SK-N-SH (cell line): ENCODE results near the gene ADD1. TPM values are rescaled to one million over a fixed set of nuclear protein-coding genes. Genes with fewer than 3 reads are reported as not detected.

Experiments
- CTCF ChIA-PET: fragments of 300-600, 350-600 bp; formaldehyde crosslinking; extraction: SDS; loops from one replicate; lab custom pipeline; 2021; lab: Yijun Ruan, JAX
- POLR2A ChIA-PET: fragments of 350-600 bp; sonication (Branson Sonifier 250); formaldehyde crosslinking; extraction: SDS; loops from one replicate; lab custom pipeline; 2020; ENCODE audit warnings: antibody characterized with exemption, inconsistent platforms; lab: Yijun Ruan, JAX
- DNase-seq: peaks from one replicate; pipeline ENCODE4 v3.0.0; 2012
- H2AFZ ChIP-seq: fragments of 200-600 bp; sonication (generic); 2 replicates; pipeline ENCODE4 v1.8.1; 2016; ENCODE audit warnings: antibody characterized with exemption, mild to moderate bottlenecking, low read depth
- H3F3A ChIP-seq: fragments of 200-600 bp; sonication (generic); replicated peaks from 2 replicates; pipeline ENCODE3; 2016; ENCODE audit warnings: antibody characterized with exemption, mild to moderate bottlenecking; ENCODE audit not compliant: insufficient read depth
- H3K27ac ChIP-seq, 2 experiments: fragments of 200-500 bp in 1 of 2; fragments of 200-600 bp in 1 of 2; sonication (Bioruptor generic) in 1 of 2; sonication (generic), shearing (Covaris generic) in 1 of 2; 2 replicates each; pipeline versions ENCODE4 v1.5.1 to v1.6.1; 2014 to 2016; ENCODE audit warnings: low read depth in 2 of 2, inconsistent platforms in 1 of 2, low read length in 1 of 2, mild to moderate bottlenecking in 1 of 2, mixed read lengths in 1 of 2
- H3K27me3 ChIP-seq: fragments of 200-600 bp; sonication (generic), shearing (Covaris generic); 2 replicates; pipeline ENCODE4 v1.6.1; 2016; ENCODE audit warnings: mixed run types; ENCODE audit not compliant: insufficient read depth
- H3K36me3 ChIP-seq, 2 experiments: fragments of 200-500 bp in 1 of 2; fragments of 200-600 bp in 1 of 2; sonication (Bioruptor generic) in 1 of 2; sonication (generic) in 1 of 2; replicated peaks in 1 of 2; 2 replicates each; pipeline versions ENCODE3 to v1.5.1; 2014 to 2016; ENCODE audit warnings: low read length in 1 of 2, mild to moderate bottlenecking in 1 of 2; ENCODE audit not compliant: insufficient read depth in 2 of 2, control insufficient read depth in 1 of 2
- H3K4me1 ChIP-seq, 2 experiments: fragments of 200-500 bp in 1 of 2; fragments of 200-600 bp in 1 of 2; sonication (Bioruptor generic) in 1 of 2; sonication (generic), shearing (Covaris generic) in 1 of 2; 2 replicates each; pipeline versions ENCODE4 v1.5.1 to v1.6.1; 2014 to 2016; ENCODE audit warnings: low read depth in 1 of 2, low read length in 1 of 2, mixed run types in 1 of 2; ENCODE audit not compliant: insufficient read depth in 2 of 2, control insufficient read depth in 1 of 2
- H3K4me2 ChIP-seq: fragments of 200-600 bp; sonication (generic), shearing (Covaris generic); 2 replicates; pipeline ENCODE4 v1.6.1; 2017; ENCODE audit warnings: mixed run types
- H3K4me3 ChIP-seq, 2 experiments: fragments of 200-500 bp in 1 of 2; fragments of 200-600 bp in 1 of 2; sonication (Bioruptor generic) in 1 of 2; sonication (generic), shearing (Covaris generic) in 1 of 2; 2 replicates each; pipeline versions ENCODE4 v1.5.1 to v1.8.1; 2014 to 2016; ENCODE audit warnings: low read depth in 2 of 2, inconsistent platforms in 1 of 2, low read length in 1 of 2, mild to moderate bottlenecking in 1 of 2, mixed read lengths in 1 of 2, moderate library complexity in 1 of 2
- H3K79me2 ChIP-seq: fragments of 200-600 bp; sonication (generic); 2 replicates; pipeline ENCODE4 v1.8.1; 2017; ENCODE audit warnings: mild to moderate bottlenecking; ENCODE audit not compliant: insufficient read depth
- H3K9ac ChIP-seq: fragments of 200-600 bp; sonication (generic); 2 replicates; pipeline ENCODE4 v1.6.1; 2017; ENCODE audit warnings: mixed run types
- H3K9me2 ChIP-seq: fragments of 200-600 bp; sonication (generic); 2 replicates; pipeline ENCODE4 v1.6.1; 2017; ENCODE audit warnings: mixed run types
- H3K9me3 ChIP-seq: fragments of 200-600 bp; sonication (generic); 2 replicates; pipeline ENCODE4 v1.6.1; 2017; ENCODE audit warnings: mixed run types, mild to moderate bottlenecking, moderate library complexity
- H4K20me1 ChIP-seq: fragments of 200-600 bp; sonication (generic); 2 replicates; pipeline ENCODE4 v1.6.1; 2017; ENCODE audit warnings: mild to moderate bottlenecking, mixed run types; ENCODE audit not compliant: insufficient read depth
- EP300 ChIP-seq, 2 experiments: IDR thresholded peaks; 2 replicates each; pipeline versions ENCODE4 v1.4.0 to v1.6.1; 2012; ENCODE audit warnings: borderline replicate concordance in 1 of 2, low read depth in 1 of 2, low read length in 1 of 2
- FOXJ3 ChIP-seq: sonication (generic); formaldehyde crosslinking; IDR thresholded peaks from 2 replicates; pipeline ENCODE4 v1.5.1; 2020; ENCODE audit warnings: mild to moderate bottlenecking, missing genetic modification reagents
- JUND ChIP-seq: IDR thresholded peaks from 2 replicates; pipeline ENCODE4 v1.4.0; 2012
- MEF2A ChIP-seq: IDR thresholded peaks from 2 replicates; pipeline ENCODE4 v1.4.0; 2012; ENCODE audit warnings: low read depth, borderline replicate concordance
- NRF1 ChIP-seq: IDR thresholded peaks from 2 replicates; pipeline ENCODE4 v1.6.1; 2012; ENCODE audit warnings: low read depth, mild to moderate bottlenecking, low read length
- RCOR1 ChIP-seq: fragments of 150-350 bp; IDR thresholded peaks from 2 replicates; pipeline ENCODE4 v1.6.1; 2017; ENCODE audit warnings: antibody characterized with exemption, low read length
- RXRA ChIP-seq: IDR thresholded peaks from 2 replicates; pipeline ENCODE4 v1.4.0; 2012; ENCODE audit warnings: low read depth, mild to moderate bottlenecking, borderline replicate concordance
- SIN3A ChIP-seq: IDR thresholded peaks from 2 replicates; pipeline ENCODE4 v1.6.1; 2012; ENCODE audit warnings: low read depth, mild to moderate bottlenecking, low read length, moderate library complexity, borderline replicate concordance
- SMC3 ChIP-seq: IDR thresholded peaks from 2 replicates; pipeline ENCODE4 v1.6.1; 2012; ENCODE audit warnings: low read depth, low read length, improper control_type of control experiment
- TAF1 ChIP-seq: IDR thresholded peaks from 2 replicates; pipeline ENCODE4 v1.6.1; 2012; ENCODE audit warnings: low read depth, mild to moderate bottlenecking, low read length, moderate library complexity, borderline replicate concordance
- YY1 ChIP-seq: IDR thresholded peaks from 2 replicates; pipeline ENCODE4 v1.4.0; 2012; ENCODE audit warnings: low read depth, mild to moderate bottlenecking
- ZBTB33 ChIP-seq: IDR thresholded peaks from 2 replicates; pipeline ENCODE4 v1.4.0; 2012; ENCODE audit warnings: low read depth, borderline replicate concordance
- WGBS: methylation state at CpG from one replicate; pipeline ENCODE4 v1.1.6; 2017; ENCODE audit warnings: low lambda C conversion rate; 5-methylcytosine and 5-hydroxymethylcytosine counted together
- polyA plus RNA-seq, 3 experiments: library from polyadenylated mRNA; depleted of rRNA; stranded (reverse); fragments of >200 nt; gene quantifications; 2 replicates each; pipeline ENCODE4 v1.2.3, GENCODE V29; 2012
- TF ChIP-seq, protein P1 (sequence below): fragments of 150-350 bp; IDR thresholded peaks from 2 replicates; pipeline ENCODE4 v1.6.1; 2017; ENCODE audit warnings: antibody characterized with exemption, low read length, low read depth, borderline replicate concordance
- TF ChIP-seq, protein P2 (sequence below): IDR thresholded peaks from 2 replicates; pipeline ENCODE4 v1.4.0; 2012; ENCODE audit warnings: low read depth, borderline replicate concordance
- TF ChIP-seq, protein P3 (sequence below): IDR thresholded peaks from 2 replicates; pipeline ENCODE4 v1.6.1; 2012; ENCODE audit warnings: mild to moderate bottlenecking, low read depth, low read length, moderate library complexity
- TF ChIP-seq, protein P4 (sequence below): fragments of 200-600 bp; sonication (generic); IDR thresholded peaks from 2 replicates; pipeline ENCODE4 v1.6.1; 2017; ENCODE audit warnings: antibody characterized with exemption, mild to moderate bottlenecking, moderate library complexity

ADD1 gene
- polyA plus RNA-seq, 1 of the 3 experiments (the other 2 are of a cell fraction): 155 TPM

DNA sequence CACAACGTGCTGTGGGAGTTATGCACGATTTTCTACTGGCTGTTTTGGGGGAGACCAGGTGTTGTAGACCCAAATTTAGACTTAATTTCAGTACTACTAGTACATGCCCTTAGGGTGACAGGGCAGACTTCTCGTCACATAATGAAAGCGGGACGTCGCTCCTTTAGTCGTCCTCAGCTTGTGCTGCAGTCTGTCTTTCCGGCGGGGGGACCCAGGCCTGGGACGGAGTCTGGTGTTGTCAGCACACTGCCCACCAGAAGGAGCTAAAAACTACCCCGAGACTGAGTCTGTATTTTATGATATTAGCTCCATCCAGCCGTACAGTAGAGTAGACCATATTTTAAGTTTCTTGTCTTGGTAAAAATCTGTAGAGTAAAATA, 84.0 kb downstream of the ADD1 start:
- ChIA-PET POLR2A (interaction anchor here (1.0 kb wide), 1 partner anchor 9 kb away, joined by 4 read pairs; no protein-coding TSS in a partner anchor), CTCF (no interaction called here)
- Histone ChIP-seq H3K4me1 (peaks cover 0 to 6% of the 10 kb centered on the region in 2 experiments; a peak in 1 of 4 replicates), H3K4me3 (no peak overlapping the region), H3K36me3 (peaks cover 18 to 89% of the 10 kb centered on the region in 2 experiments), H3K79me2 (peaks cover 8% of the 10 kb centered on the region; the same call in 1 of the 2 replicates), H3K4me2 (no peak overlapping the region), H3K27ac (no peak overlapping the region), H2AFZ (no peak overlapping the region), H3K27me3 (no peaks in the 10 kb centered on the region), H3K9ac (no peak overlapping the region), H4K20me1 (peaks cover 11% of the 10 kb centered on the region; the same call in 1 of the 2 replicates), H3F3A (peaks cover 8% of the 10 kb centered on the region), H3K9me2 (no peaks in the 10 kb centered on the region), H3K9me3 (no peaks in the 10 kb centered on the region)
- WGBS: 93% methylated on average over 12 of the region's 12 CpGs
- TF ChIP-seq, protein P1, sequence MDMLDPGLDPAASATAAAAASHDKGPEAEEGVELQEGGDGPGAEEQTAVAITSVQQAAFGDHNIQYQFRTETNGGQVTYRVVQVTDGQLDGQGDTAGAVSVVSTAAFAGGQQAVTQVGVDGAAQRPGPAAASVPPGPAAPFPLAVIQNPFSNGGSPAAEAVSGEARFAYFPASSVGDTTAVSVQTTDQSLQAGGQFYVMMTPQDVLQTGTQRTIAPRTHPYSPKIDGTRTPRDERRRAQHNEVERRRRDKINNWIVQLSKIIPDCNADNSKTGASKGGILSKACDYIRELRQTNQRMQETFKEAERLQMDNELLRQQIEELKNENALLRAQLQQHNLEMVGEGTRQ: no peak
- TF ChIP-seq EP300 (IDR thresholded peaks at IDR 0.05; ENCODE audit: borderline replicate concordance in 1 of 2, low read depth in 1 of 2, low read length in 1 of 2): no peak
- TF ChIP-seq, protein P2, sequence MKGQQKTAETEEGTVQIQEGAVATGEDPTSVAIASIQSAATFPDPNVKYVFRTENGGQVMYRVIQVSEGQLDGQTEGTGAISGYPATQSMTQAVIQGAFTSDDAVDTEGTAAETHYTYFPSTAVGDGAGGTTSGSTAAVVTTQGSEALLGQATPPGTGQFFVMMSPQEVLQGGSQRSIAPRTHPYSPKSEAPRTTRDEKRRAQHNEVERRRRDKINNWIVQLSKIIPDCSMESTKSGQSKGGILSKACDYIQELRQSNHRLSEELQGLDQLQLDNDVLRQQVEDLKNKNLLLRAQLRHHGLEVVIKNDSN: no peak
- TF ChIP-seq, protein P3, sequence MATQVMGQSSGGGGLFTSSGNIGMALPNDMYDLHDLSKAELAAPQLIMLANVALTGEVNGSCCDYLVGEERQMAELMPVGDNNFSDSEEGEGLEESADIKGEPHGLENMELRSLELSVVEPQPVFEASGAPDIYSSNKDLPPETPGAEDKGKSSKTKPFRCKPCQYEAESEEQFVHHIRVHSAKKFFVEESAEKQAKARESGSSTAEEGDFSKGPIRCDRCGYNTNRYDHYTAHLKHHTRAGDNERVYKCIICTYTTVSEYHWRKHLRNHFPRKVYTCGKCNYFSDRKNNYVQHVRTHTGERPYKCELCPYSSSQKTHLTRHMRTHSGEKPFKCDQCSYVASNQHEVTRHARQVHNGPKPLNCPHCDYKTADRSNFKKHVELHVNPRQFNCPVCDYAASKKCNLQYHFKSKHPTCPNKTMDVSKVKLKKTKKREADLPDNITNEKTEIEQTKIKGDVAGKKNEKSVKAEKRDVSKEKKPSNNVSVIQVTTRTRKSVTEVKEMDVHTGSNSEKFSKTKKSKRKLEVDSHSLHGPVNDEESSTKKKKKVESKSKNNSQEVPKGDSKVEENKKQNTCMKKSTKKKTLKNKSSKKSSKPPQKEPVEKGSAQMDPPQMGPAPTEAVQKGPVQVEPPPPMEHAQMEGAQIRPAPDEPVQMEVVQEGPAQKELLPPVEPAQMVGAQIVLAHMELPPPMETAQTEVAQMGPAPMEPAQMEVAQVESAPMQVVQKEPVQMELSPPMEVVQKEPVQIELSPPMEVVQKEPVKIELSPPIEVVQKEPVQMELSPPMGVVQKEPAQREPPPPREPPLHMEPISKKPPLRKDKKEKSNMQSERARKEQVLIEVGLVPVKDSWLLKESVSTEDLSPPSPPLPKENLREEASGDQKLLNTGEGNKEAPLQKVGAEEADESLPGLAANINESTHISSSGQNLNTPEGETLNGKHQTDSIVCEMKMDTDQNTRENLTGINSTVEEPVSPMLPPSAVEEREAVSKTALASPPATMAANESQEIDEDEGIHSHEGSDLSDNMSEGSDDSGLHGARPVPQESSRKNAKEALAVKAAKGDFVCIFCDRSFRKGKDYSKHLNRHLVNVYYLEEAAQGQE: no peak
- TF ChIP-seq, protein P4, sequence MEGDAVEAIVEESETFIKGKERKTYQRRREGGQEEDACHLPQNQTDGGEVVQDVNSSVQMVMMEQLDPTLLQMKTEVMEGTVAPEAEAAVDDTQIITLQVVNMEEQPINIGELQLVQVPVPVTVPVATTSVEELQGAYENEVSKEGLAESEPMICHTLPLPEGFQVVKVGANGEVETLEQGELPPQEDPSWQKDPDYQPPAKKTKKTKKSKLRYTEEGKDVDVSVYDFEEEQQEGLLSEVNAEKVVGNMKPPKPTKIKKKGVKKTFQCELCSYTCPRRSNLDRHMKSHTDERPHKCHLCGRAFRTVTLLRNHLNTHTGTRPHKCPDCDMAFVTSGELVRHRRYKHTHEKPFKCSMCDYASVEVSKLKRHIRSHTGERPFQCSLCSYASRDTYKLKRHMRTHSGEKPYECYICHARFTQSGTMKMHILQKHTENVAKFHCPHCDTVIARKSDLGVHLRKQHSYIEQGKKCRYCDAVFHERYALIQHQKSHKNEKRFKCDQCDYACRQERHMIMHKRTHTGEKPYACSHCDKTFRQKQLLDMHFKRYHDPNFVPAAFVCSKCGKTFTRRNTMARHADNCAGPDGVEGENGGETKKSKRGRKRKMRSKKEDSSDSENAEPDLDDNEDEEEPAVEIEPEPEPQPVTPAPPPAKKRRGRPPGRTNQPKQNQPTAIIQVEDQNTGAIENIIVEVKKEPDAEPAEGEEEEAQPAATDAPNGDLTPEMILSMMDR: no peak
- TF ChIP-seq YY1: no peak
- TF ChIP-seq RCOR1: no peak
- TF ChIP-seq RXRA: no peak
- no peak for TF ChIP-seq JUND
- no peak for TF ChIP-seq SIN3A
- no peak for TF ChIP-seq ZBTB33
- no peak for TF ChIP-seq TAF1
- no peak for TF ChIP-seq SMC3
- no peak for TF ChIP-seq MEF2A
- no peak for TF ChIP-seq FOXJ3 (CRISPR knock-in tag)
- TF ChIP-seq NRF1: no peak
- no peak for DNase-seq
